Uterus (tissue), 2 donors: ENCODE results near the gene DNAJC5G.

ENCODE experiments used
- CTCF ChIP-seq, 4 experiments: fragments of 200-600 bp in 2 of 4; fragments of 450-650 bp in 2 of 4; sonication (generic) in 2 of 4; IDR thresholded peaks; one replicate each; pipeline ENCODE4 v1.5.1; 2016 to 2019; ENCODE audit warnings: antibody characterized with exemption in 4 of 4, mild to moderate bottlenecking in 2 of 4, moderate library complexity in 1 of 4
- POLR2A ChIP-seq, 2 donors: fragments of 450-650 bp; IDR thresholded peaks; one replicate each; pipeline ENCODE4 v1.6.1; 2016; ENCODE audit warnings: antibody characterized with exemption in 2 of 2, mild to moderate bottlenecking in 1 of 2, moderate library complexity in 1 of 2

- TF ChIP-seq POLR2A (IDR thresholded peaks at IDR 0.05) (no peak), CTCF (IDR thresholded peaks at IDR 0.05) (no peak)
Measured at GRCh38 chr2:27270670-27271069, 4.6 kb upstream of the DNAJC5G start.
